H1 (cell line): ENCODE results near the gene UGT1A10. TPM values are rescaled to one million over a fixed set of nuclear protein-coding genes. Genes with fewer than 3 reads are reported as not detected.
"Not testable (repeated sequence)": the region's sequence is repeated elsewhere in the genome, so short reads cannot be mapped to it uniquely, and the experiment has no call there.

Experiments
- CTCF ChIA-PET: fragments of 300-600 bp; sonication (Branson Sonifier 250); formaldehyde crosslinking; loops from one replicate; lab custom pipeline; 2021; ENCODE audit not compliant: partially characterized antibody; lab: Charles Lee
- POLR2A ChIA-PET: fragments of 300-600 bp; sonication (Branson Sonifier 250); formaldehyde crosslinking; loops from one replicate; lab custom pipeline; 2021; ENCODE audit warnings: inconsistent platforms; ENCODE audit not compliant: partially characterized antibody; lab: Charles Lee
- DNase-seq, 2 experiments: peaks; one replicate each; pipeline versions ENCODE4 v3.0.0 to v3.0.0-alpha.2; 2010 to 2022; ENCODE audit warnings: low spot score in 2 of 2, low read depth in 1 of 2, mixed read lengths in 1 of 2
- FAIRE-seq: peaks from 2 replicates; lab custom pipeline; 2011; peaks lifted over from hg19 to GRCh38; lab: Jason Lieb, UNC
- H2AFZ ChIP-seq: 2 replicates; pipeline ENCODE4 v1.8.1; 2012; ENCODE audit warnings: low read length, inconsistent platforms
- H2AK5ac ChIP-seq: 2 replicates; pipeline ENCODE4 v1.6.1; 2013; ENCODE audit warnings: low read depth, low read length
- H2BK120ac ChIP-seq: replicated peaks from 2 replicates; pipeline ENCODE3; 2013; ENCODE audit warnings: low read depth, low read length, inconsistent platforms
- H2BK12ac ChIP-seq: 2 replicates; pipeline ENCODE4 v1.6.1; 2013; ENCODE audit warnings: low read depth, low read length
- H2BK15ac ChIP-seq: 2 replicates; pipeline ENCODE4 v1.6.1; 2013; ENCODE audit warnings: low read length
- H2BK20ac ChIP-seq: 2 replicates; pipeline ENCODE4 v1.6.1; 2013; ENCODE audit warnings: low read length
- H2BK5ac ChIP-seq: 2 replicates; pipeline ENCODE4 v1.6.1; 2013; ENCODE audit warnings: low read depth, low read length
- H3K14ac ChIP-seq: 2 replicates; pipeline ENCODE4 v1.6.1; 2013; ENCODE audit warnings: inconsistent platforms; ENCODE audit not compliant: insufficient read length
- H3K18ac ChIP-seq: 2 replicates; pipeline ENCODE4 v1.6.1; 2013; ENCODE audit warnings: low read length; ENCODE audit errors: extremely low read depth
- H3K23ac ChIP-seq: 2 replicates; pipeline ENCODE4 v1.6.1; 2013; ENCODE audit warnings: inconsistent platforms; ENCODE audit not compliant: insufficient read length
- H3K23me2 ChIP-seq: 2 replicates; pipeline ENCODE4 v1.6.1; 2013; ENCODE audit warnings: low read depth, low read length
- H3K27ac ChIP-seq: 2 replicates; pipeline ENCODE4 v1.6.1; 2011; ENCODE audit warnings: low read depth, low read length, inconsistent platforms
- H3K27me3 ChIP-seq, 4 experiments: replicated peaks in 1 of 4; 1 replicate in 1 of 4; 2 replicates in 3 of 4; pipeline versions ENCODE4 v1.6.1 to v1.8.1; 2011 to 2013; ENCODE audit warnings: low read length in 3 of 4, mild to moderate bottlenecking in 3 of 4, inconsistent platforms in 2 of 4, mixed read lengths in 2 of 4, moderate library complexity in 1 of 4; ENCODE audit not compliant: control insufficient read depth in 3 of 4, insufficient read depth in 3 of 4; ENCODE audit errors: extremely low read depth in 1 of 4
- H3K36me3 ChIP-seq, 4 experiments: 2 replicates each; pipeline versions ENCODE4 v1.6.1 to v1.8.1; 2011 to 2013; ENCODE audit warnings: mild to moderate bottlenecking in 4 of 4, low read length in 3 of 4, moderate library complexity in 2 of 4, control low read depth in 1 of 4, inconsistent platforms in 1 of 4; ENCODE audit not compliant: insufficient read depth in 4 of 4, control insufficient read depth in 2 of 4
- H3K4ac ChIP-seq: replicated peaks from 2 replicates; pipeline ENCODE3; 2013; ENCODE audit warnings: low read length, low read depth, mixed read lengths, inconsistent platforms; ENCODE audit not compliant: insufficient read length
- H3K4me1 ChIP-seq, 4 experiments: replicated peaks in 1 of 4; 1 replicate in 1 of 4; 2 replicates in 3 of 4; pipeline versions ENCODE4 v1.6.1 to v1.8.1; 2011 to 2013; ENCODE audit warnings: low read length in 3 of 4, inconsistent platforms in 2 of 4, mixed read lengths in 1 of 4; ENCODE audit not compliant: insufficient read depth in 4 of 4, control insufficient read depth in 3 of 4
- H3K4me2 ChIP-seq, 2 experiments: 2 replicates each; pipeline versions ENCODE4 v1.6.1 to v1.8.1; 2011 to 2013; ENCODE audit warnings: low read depth in 2 of 2, low read length in 2 of 2, control low read depth in 1 of 2, inconsistent platforms in 1 of 2, mild to moderate bottlenecking in 1 of 2; ENCODE audit not compliant: insufficient read depth in 1 of 2
- H3K4me3 ChIP-seq, 4 experiments: fragments of 200-600, 300-600 bp in 1 of 4; sonication (generic), shearing (Covaris generic), sonication (Bioruptor Twin) in 1 of 4; 2 replicates each; pipeline versions ENCODE4 v1.5.1 to v1.8.1; 2011 to 2016; ENCODE audit warnings: low read length in 4 of 4, low read depth in 3 of 4, control low read depth in 2 of 4, inconsistent platforms in 2 of 4, mild to moderate bottlenecking in 2 of 4, mixed read lengths in 1 of 4, moderate library complexity in 1 of 4; ENCODE audit not compliant: insufficient read depth in 2 of 4; ENCODE audit errors: extremely low read depth in 1 of 4
- H3K56ac ChIP-seq: replicated peaks from 2 replicates; pipeline ENCODE3; 2013; ENCODE audit warnings: low read depth, mild to moderate bottlenecking, mixed read lengths, low read length, inconsistent platforms; ENCODE audit not compliant: insufficient read length
- H3K79me1 ChIP-seq: 2 replicates; pipeline ENCODE4 v1.6.1; 2013; ENCODE audit warnings: low read depth, low read length, control low read depth
- H3K79me2 ChIP-seq, 2 experiments: 2 replicates each; pipeline versions ENCODE4 v1.6.1 to v1.8.1; 2012 to 2013; ENCODE audit warnings: low read length in 2 of 2, mild to moderate bottlenecking in 2 of 2, inconsistent platforms in 1 of 2; ENCODE audit not compliant: insufficient read depth in 2 of 2, control insufficient read depth in 1 of 2
- H3K9ac ChIP-seq, 4 experiments: replicated peaks in 1 of 4; 1 replicate in 1 of 4; 2 replicates in 3 of 4; pipeline versions ENCODE4 v1.6.1 to v1.8.1; 2011 to 2013; ENCODE audit warnings: low read depth in 3 of 4, low read length in 3 of 4, control low read depth in 2 of 4, mild to moderate bottlenecking in 2 of 4, moderate library complexity in 2 of 4, inconsistent platforms in 1 of 4; ENCODE audit errors: extremely low read depth in 1 of 4
- H3K9me3 ChIP-seq, 2 experiments: 2 replicates each; pipeline versions ENCODE4 v1.6.1 to v1.8.1; 2012 to 2013; ENCODE audit warnings: mild to moderate bottlenecking in 2 of 2, moderate library complexity in 2 of 2, control low read depth in 1 of 2, inconsistent platforms in 1 of 2, low read depth in 1 of 2, low read length in 1 of 2, mixed read lengths in 1 of 2; ENCODE audit not compliant: insufficient read depth in 2 of 2
- H4K20me1 ChIP-seq, 2 experiments: replicated peaks in 1 of 2; 2 replicates each; pipeline versions ENCODE3 to v1.8.1; 2011 to 2013; ENCODE audit warnings: inconsistent platforms in 2 of 2, low read length in 2 of 2, mild to moderate bottlenecking in 1 of 2; ENCODE audit not compliant: insufficient read depth in 2 of 2, control insufficient read depth in 1 of 2
- H4K5ac ChIP-seq: 2 replicates; pipeline ENCODE4 v1.6.1; 2013; ENCODE audit warnings: low read length, low read depth, mixed read lengths, inconsistent platforms; ENCODE audit not compliant: insufficient read length
- H4K8ac ChIP-seq: 2 replicates; pipeline ENCODE4 v1.8.0; 2013; ENCODE audit warnings: mild to moderate bottlenecking, moderate library complexity, low read length, inconsistent platforms; ENCODE audit not compliant: insufficient read depth; ENCODE audit errors: extremely low read depth
- H4K91ac ChIP-seq: replicated peaks from 2 replicates; pipeline ENCODE3; 2013; ENCODE audit warnings: low read length, mixed read lengths, inconsistent platforms; ENCODE audit not compliant: insufficient read length
- WGBS, 2 experiments: shearing (Covaris generic) in 1 of 2; methylation state at CpG; one replicate each; pipeline versions ENCODE4 v1.1.6 to v1.1.7; 2013 to 2015; ENCODE audit warnings: low lambda C conversion rate in 2 of 2, mixed read lengths in 2 of 2, inconsistent platforms in 1 of 2, low coverage in 1 of 2, missing lambda C conversion rate in 1 of 2; ENCODE audit not compliant: insufficient replicate concordance in 2 of 2, insufficient coverage in 1 of 2, insufficient read length in 1 of 2; ENCODE audit errors: extremely low coverage in 1 of 2, missing lambda C conversion rate in 1 of 2; 5-methylcytosine and 5-hydroxymethylcytosine counted together
- polyA plus RNA-seq, 7 experiments: library from polyadenylated mRNA; depleted of rRNA in 3 of 7; stranded (reverse) in 5 of 7; unstranded in 2 of 7; fragments of >200 nt in 5 of 7; fragments of 200-250 nt in 2 of 7; gene quantifications; 1 replicate in 5 of 7; 2 replicates in 1 of 7; 4 replicates in 1 of 7; pipeline versions ENCODE4 v1.2.1 to v1.2.3, GENCODE V29; 2011 to 2013; ENCODE audit warnings: missing spikeins in 2 of 7, mixed read lengths in 2 of 7
- total RNA-seq: library from RNA; stranded (reverse); fragmentation: NEBNext Ultra II Directional; extraction: Animal tissue kit (Norgen Biotek cat#: 25700); gene quantifications from 2 replicates; pipeline ENCODE4 v1.2.1, GENCODE V29; 2021

The UGT1A10 gene
- total and polyA plus RNA-seq, 2 of the 8 experiments (the other 6 are each of a cell fraction or from before 2014, with no cell fraction given), result not detected

DNA sequence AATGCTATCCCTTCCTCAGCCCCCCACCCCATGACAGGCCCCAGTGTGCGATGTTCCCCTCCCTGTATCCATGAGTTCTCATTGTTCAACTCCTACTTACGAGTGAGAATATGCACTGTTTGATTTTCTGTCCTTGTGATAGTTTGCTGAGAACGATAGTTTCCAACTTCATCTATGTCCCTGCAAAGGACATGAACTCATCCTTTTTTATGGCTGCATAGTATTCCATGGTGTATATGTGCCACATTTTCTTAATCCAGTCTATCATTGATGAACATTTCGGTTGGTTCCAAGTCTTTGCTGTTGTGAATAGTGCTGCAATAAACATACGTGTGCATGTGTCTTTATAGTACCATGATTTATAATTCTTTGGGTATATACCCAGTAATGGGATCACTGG, 14.4 kb upstream of the UGT1A10 start:
- H4K8ac ChIP-seq, H2BK12ac ChIP-seq, H3K9me3 ChIP-seq, H3K9ac ChIP-seq, H4K5ac ChIP-seq, H3K4me2 ChIP-seq, H2AFZ ChIP-seq, H4K91ac ChIP-seq, H3K79me1 ChIP-seq, H3K27ac ChIP-seq, H4K20me1 ChIP-seq, H3K4ac ChIP-seq, POLR2A ChIA-PET, H2BK5ac ChIP-seq, H3K27me3 ChIP-seq, H2AK5ac ChIP-seq, FAIRE-seq, H3K56ac ChIP-seq, H3K14ac ChIP-seq, H3K18ac ChIP-seq, H3K23me2 ChIP-seq, H3K4me3 ChIP-seq, H2BK20ac ChIP-seq, DNase-seq, H3K36me3 ChIP-seq, H3K79me2 ChIP-seq, H3K4me1 ChIP-seq, H3K23ac ChIP-seq, CTCF ChIA-PET, H2BK120ac ChIP-seq, H2BK15ac ChIP-seq: not testable (repeated sequence)
- WGBS, 2 experiments, result 82% methylated on average over 5 of the region's 5 CpGs; no CpG with 5 or more reads in 1 of the 2 experiments
